Measurements from ENCODE around the gene CDK19. TPM values are rescaled to one million over a fixed set of nuclear protein-coding genes. Genes with fewer than 3 reads are reported as not detected.

The CDK19 gene
- polyA plus RNA-seq, 1 donor from 2014 or later, result 40.7 TPM

- Histone ChIP-seq H3K9me3 (ENCODE audit: low read length) (no peaks in the 10 kb centered on the region), H3K36me3 (ENCODE audit: insufficient read depth, low read length) (no peaks in the 10 kb centered on the region), H3F3A (ENCODE audit: insufficient read depth, low read length, poor library complexity, severe bottlenecking) (no peaks in the 10 kb centered on the region), H3K27me3 (ENCODE audit: insufficient read depth, low read depth, low read length) (no peaks in the 10 kb centered on the region), H3K27ac (ENCODE audit: low read length) (no peak overlapping the region), H2AFZ (ENCODE audit: low read depth, low read length) (no peak overlapping the region), H3K79me2 (replicated peaks; ENCODE audit: insufficient read depth, low read length) (no peaks in the 10 kb centered on the region), H3K9ac (ENCODE audit: low read length) (no peak overlapping the region), H4K20me1 (ENCODE audit: insufficient read depth) (no peaks in the 10 kb centered on the region), H3K4me3 (ENCODE audit: low read length) (no peak overlapping the region), H3K9me2 (ENCODE audit: insufficient read depth, low read length) (no peaks in the 10 kb centered on the region), H3K4me2 (ENCODE audit: low read length) (no peak overlapping the region)
- no peak for TF ChIP-seq POLR2AphosphoS5 (IDR thresholded peaks at IDR 0.05)
- TF ChIP-seq EZH2 (IDR thresholded peaks at IDR 0.05; ENCODE audit: borderline replicate concordance, insufficient read depth, low read length, poor library complexity, severe bottlenecking), result no peak
- TF ChIP-seq EP300 (conservative IDR thresholded peaks at IDR 0.05; ENCODE audit: poor library complexity, severe bottlenecking), result no peak
- TF ChIP-seq RAD21 (conservative IDR thresholded peaks at IDR 0.05), result no peak
- no peak for TF ChIP-seq TAF1 (IDR thresholded peaks at IDR 0.05; ENCODE audit: low read depth)
- TF ChIP-seq CTCF (IDR thresholded peaks at IDR 0.05; ENCODE audit: poor library complexity, severe bottlenecking), result no peak
- TF ChIP-seq REST (IDR thresholded peaks at IDR 0.05; ENCODE audit: borderline replicate concordance), result no peak
- TF ChIP-seq SMC3 (conservative IDR thresholded peaks at IDR 0.05; ENCODE audit: poor library complexity), result no peak
- no peak for TF ChIP-seq MXI1 (conservative IDR thresholded peaks at IDR 0.05; ENCODE audit: poor library complexity, severe bottlenecking)
Measured at GRCh38 chr6:110699780-110700179, 115.5 kb downstream of the CDK19 start.

- no peak for TF ChIP-seq EP300 (conservative IDR thresholded peaks at IDR 0.05; ENCODE audit: poor library complexity, severe bottlenecking)
- no peak for TF ChIP-seq RAD21 (conservative IDR thresholded peaks at IDR 0.05)
- TF ChIP-seq SMC3 (conservative IDR thresholded peaks at IDR 0.05; ENCODE audit: poor library complexity), result no peak
- TF ChIP-seq POLR2AphosphoS5 (IDR thresholded peaks at IDR 0.05), result no peak
- no peak for TF ChIP-seq TAF1 (IDR thresholded peaks at IDR 0.05; ENCODE audit: low read depth)
- no peak for TF ChIP-seq EZH2 (IDR thresholded peaks at IDR 0.05; ENCODE audit: borderline replicate concordance, insufficient read depth, low read length, poor library complexity, severe bottlenecking)
- no peak for TF ChIP-seq REST (IDR thresholded peaks at IDR 0.05; ENCODE audit: borderline replicate concordance)
- TF ChIP-seq MXI1 (conservative IDR thresholded peaks at IDR 0.05; ENCODE audit: poor library complexity, severe bottlenecking), result no peak
- no peak for TF ChIP-seq CTCF (IDR thresholded peaks at IDR 0.05; ENCODE audit: poor library complexity, severe bottlenecking)
- no peak overlapping the region for H3K9ac ChIP-seq (ENCODE audit: low read length)
- no peak overlapping the region for H3K27ac ChIP-seq (ENCODE audit: low read length)
- H3K9me2 ChIP-seq (ENCODE audit: insufficient read depth, low read length), result no peaks in the 10 kb centered on the region
- H3K4me3 ChIP-seq (ENCODE audit: low read length), result no peak overlapping the region
- no peaks in the 10 kb centered on the region for H3K9me3 ChIP-seq (ENCODE audit: low read length)
- H2AFZ ChIP-seq (ENCODE audit: low read depth, low read length), result no peak overlapping the region
- H3K79me2 ChIP-seq (replicated peaks; ENCODE audit: insufficient read depth, low read length), result peaks cover 5% of the 10 kb centered on the region
- no peaks in the 10 kb centered on the region for H3K27me3 ChIP-seq (ENCODE audit: insufficient read depth, low read depth, low read length)
- H4K20me1 ChIP-seq (ENCODE audit: insufficient read depth), result no peaks in the 10 kb centered on the region
- no peak overlapping the region for H3K4me2 ChIP-seq (ENCODE audit: low read length)
- H3F3A ChIP-seq (ENCODE audit: insufficient read depth, low read length, poor library complexity, severe bottlenecking), result no peaks in the 10 kb centered on the region
- H3K36me3 ChIP-seq (ENCODE audit: insufficient read depth, low read length), result no peaks in the 10 kb centered on the region
Measured at GRCh38 chr6:110693994-110694393, 121.3 kb downstream of the CDK19 start.

Data from neural cell (in vitro differentiated cells).